WTC11 (cell line): ENCODE results near the gene EHBP1L1. TPM values are rescaled to one million over a fixed set of nuclear protein-coding genes. Genes with fewer than 3 reads are reported as not detected.

Experiments used
- ATAC-seq: fragments of 200-7000 bp; cut with Tn5 transposase; 2 replicates; pipeline ENCODE4 v1.10.0; 2021; ENCODE audit warnings: mild to moderate bottlenecking, moderate library complexity
- CTCF ChIA-PET: fragments of 300-600 bp; sonication (Branson Sonifier 250); formaldehyde crosslinking; loops from one replicate; lab custom pipeline; 2021; ENCODE audit warnings: antibody characterized with exemption; lab: Charles Lee
- POLR2A ChIA-PET: fragments of 350-600 bp; sonication (Branson Sonifier 250); formaldehyde crosslinking; loops from one replicate; lab custom pipeline; 2021; ENCODE audit warnings: antibody characterized with exemption; lab: Charles Lee
- DNase-seq: peaks from one replicate; pipeline ENCODE4 v3.0.0; 2021; ENCODE audit warnings: low spot score
- H3K27ac Mint-ChIP-seq: 2 replicates; pipeline ENCODE4 v1.8.0; 2021; ENCODE audit warnings: mixed read lengths
- H3K27me3 Mint-ChIP-seq: 2 replicates; pipeline ENCODE4 v1.8.0; 2021; ENCODE audit warnings: low read depth, mild to moderate bottlenecking, moderate library complexity, mixed read lengths
- H3K36me3 Mint-ChIP-seq: 2 replicates; pipeline ENCODE4 v1.8.0; 2021; ENCODE audit warnings: mixed read lengths
- H3K4me1 Mint-ChIP-seq: 2 replicates; pipeline ENCODE4 v1.8.0; 2022; ENCODE audit warnings: mixed read lengths
- H3K4me3 Mint-ChIP-seq: 2 replicates; pipeline ENCODE4 v1.8.0; 2021; ENCODE audit warnings: mild to moderate bottlenecking, moderate library complexity, mixed read lengths
- H3K9me3 Mint-ChIP-seq: 2 replicates; pipeline ENCODE4 v1.8.0; 2021; ENCODE audit warnings: mixed read lengths
- ATF1 ChIP-seq: sonication (generic); formaldehyde crosslinking; IDR thresholded peaks from 2 replicates; pipeline ENCODE4 v1.8.1; 2023; ENCODE audit warnings: mild to moderate bottlenecking, moderate library complexity, missing genetic modification reagents
- CREB1 ChIP-seq: sonication (generic); formaldehyde crosslinking; IDR thresholded peaks from 2 replicates; pipeline ENCODE4 v1.8.0; 2023; ENCODE audit warnings: mild to moderate bottlenecking, missing genetic modification reagents
- EMX1 ChIP-seq: fragments of 250-450 bp; sonication (Bioruptor Pico); IDR thresholded peaks from 2 replicates; pipeline ENCODE4 v1.8.0; 2021; ENCODE audit warnings: mild to moderate bottlenecking
- ESRRA ChIP-seq: sonication (generic); formaldehyde crosslinking; IDR thresholded peaks from 2 replicates; pipeline ENCODE4 v1.8.1; 2022; ENCODE audit warnings: mild to moderate bottlenecking, missing genetic modification reagents, borderline replicate concordance
- ETV6 ChIP-seq: sonication (generic); formaldehyde crosslinking; IDR thresholded peaks from 2 replicates; pipeline ENCODE4 v1.8.1; 2022; ENCODE audit warnings: mild to moderate bottlenecking, missing genetic modification reagents
- GABPB1 ChIP-seq: sonication (generic); formaldehyde crosslinking; IDR thresholded peaks from 2 replicates; pipeline ENCODE4 v1.8.1; 2023; ENCODE audit warnings: mild to moderate bottlenecking, missing genetic modification reagents
- HMGA2 ChIP-seq: fragments of 250-450 bp; sonication (Bioruptor Pico); IDR thresholded peaks from 2 replicates; pipeline ENCODE4 v1.4.0; 2021; ENCODE audit warnings: mild to moderate bottlenecking, moderate library complexity
- JAZF1 ChIP-seq: fragments of 250-450 bp; sonication (Bioruptor Pico); IDR thresholded peaks from 2 replicates; pipeline ENCODE4 v1.9.0; 2021; ENCODE audit warnings: moderate library complexity, mild to moderate bottlenecking, inconsistent platforms
- NFE2L1 ChIP-seq: sonication (generic); formaldehyde crosslinking; IDR thresholded peaks from 2 replicates; pipeline ENCODE4 v1.8.1; 2023; ENCODE audit warnings: missing genetic modification reagents
- TP53 ChIP-seq: sonication (generic); formaldehyde crosslinking; IDR thresholded peaks from 2 replicates; pipeline ENCODE4 v1.8.1; 2023; ENCODE audit warnings: mild to moderate bottlenecking, missing genetic modification reagents
- ZNF138 ChIP-seq: sonication (generic); formaldehyde crosslinking; conservative IDR thresholded peaks from 2 replicates; pipeline ENCODE4 v1.8.1; 2022; ENCODE audit warnings: mild to moderate bottlenecking, moderate library complexity, missing genetic modification reagents
- ZNF219 ChIP-seq: sonication (generic); formaldehyde crosslinking; IDR thresholded peaks from 2 replicates; pipeline ENCODE4 v1.8.0; 2023; ENCODE audit warnings: missing genetic modification reagents, mild to moderate bottlenecking, borderline replicate concordance
- ZNF263 ChIP-seq: sonication (generic); formaldehyde crosslinking; IDR thresholded peaks from 2 replicates; pipeline ENCODE4 v1.8.1; 2022; ENCODE audit warnings: low read depth, mild to moderate bottlenecking, moderate library complexity, missing genetic modification reagents
- total RNA-seq: library from RNA; stranded (reverse); gene quantifications from 3 replicates; pipeline ENCODE4 v1.2.3, GENCODE V29; 2021
- TF ChIP-seq, protein P1 (sequence below): sonication (generic); formaldehyde crosslinking; IDR thresholded peaks from 2 replicates; pipeline ENCODE4 v1.8.0; 2022; ENCODE audit warnings: mild to moderate bottlenecking, missing genetic modification reagents
- TF ChIP-seq, protein P2 (sequence below): sonication (generic); formaldehyde crosslinking; IDR thresholded peaks from 2 replicates; pipeline ENCODE4 v1.8.1; 2023; ENCODE audit warnings: mild to moderate bottlenecking, missing genetic modification reagents
- TF ChIP-seq, protein P3 (sequence below): fragments of 250-450 bp; sonication (Bioruptor Pico); IDR thresholded peaks from 2 replicates; pipeline ENCODE4 v1.9.0; 2021; ENCODE audit warnings: mild to moderate bottlenecking
- TF ChIP-seq, protein P4 (sequence below): fragments of 250-450 bp; sonication (Bioruptor Pico); IDR thresholded peaks from 2 replicates; pipeline ENCODE4 v1.9.0; 2021; ENCODE audit warnings: moderate library complexity, mild to moderate bottlenecking, inconsistent platforms, borderline replicate concordance
- TF ChIP-seq, protein P5 (sequence below): sonication (generic); formaldehyde crosslinking; IDR thresholded peaks from 2 replicates; pipeline ENCODE4 v1.8.0; 2022; ENCODE audit warnings: mild to moderate bottlenecking, missing genetic modification reagents
- TF ChIP-seq, protein P6 (sequence below): sonication (generic); formaldehyde crosslinking; IDR thresholded peaks from 2 replicates; pipeline ENCODE4 v1.8.1; 2023; ENCODE audit warnings: mild to moderate bottlenecking, missing genetic modification reagents, borderline replicate concordance
- TF ChIP-seq, protein P7 (sequence below): fragments of 250-450 bp; sonication (Bioruptor Pico); IDR thresholded peaks from 2 replicates; pipeline ENCODE4 v2.1.2; 2022; ENCODE audit warnings: mild to moderate bottlenecking, moderate library complexity
- TF ChIP-seq, protein P8 (sequence below): fragments of 250-450 bp; sonication (Bioruptor Pico); conservative IDR thresholded peaks from 2 replicates; pipeline ENCODE4 v1.9.0; 2021; ENCODE audit warnings: mild to moderate bottlenecking

The EHBP1L1 gene
- total RNA-seq, 1 experiment from 2014 or later: 11.8 TPM

DNA sequence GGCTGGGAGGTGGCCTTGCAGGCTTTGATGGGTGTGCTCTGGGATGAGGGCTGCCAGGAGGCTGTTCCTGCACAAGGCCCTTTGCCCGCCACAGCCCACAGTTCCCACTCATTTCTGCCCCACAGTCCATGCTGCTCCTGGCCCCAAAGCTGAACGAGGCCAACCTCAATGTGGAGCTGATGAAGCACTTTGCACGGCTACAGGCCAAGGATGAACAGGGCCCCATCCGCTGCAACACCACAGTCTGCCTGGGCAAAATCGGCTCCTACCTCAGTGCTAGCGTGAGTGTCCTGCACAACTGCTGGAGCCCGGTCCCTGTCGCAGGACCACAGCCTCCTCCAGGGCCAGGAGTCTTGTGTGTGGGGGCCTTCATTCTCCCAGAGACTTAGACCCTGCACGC lies 40.8 kb upstream of the EHBP1L1 start (continued):
- TF ChIP-seq, protein P1, sequence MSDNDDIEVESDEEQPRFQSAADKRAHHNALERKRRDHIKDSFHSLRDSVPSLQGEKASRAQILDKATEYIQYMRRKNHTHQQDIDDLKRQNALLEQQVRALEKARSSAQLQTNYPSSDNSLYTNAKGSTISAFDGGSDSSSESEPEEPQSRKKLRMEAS: no peak
- TF ChIP-seq, protein P2, sequence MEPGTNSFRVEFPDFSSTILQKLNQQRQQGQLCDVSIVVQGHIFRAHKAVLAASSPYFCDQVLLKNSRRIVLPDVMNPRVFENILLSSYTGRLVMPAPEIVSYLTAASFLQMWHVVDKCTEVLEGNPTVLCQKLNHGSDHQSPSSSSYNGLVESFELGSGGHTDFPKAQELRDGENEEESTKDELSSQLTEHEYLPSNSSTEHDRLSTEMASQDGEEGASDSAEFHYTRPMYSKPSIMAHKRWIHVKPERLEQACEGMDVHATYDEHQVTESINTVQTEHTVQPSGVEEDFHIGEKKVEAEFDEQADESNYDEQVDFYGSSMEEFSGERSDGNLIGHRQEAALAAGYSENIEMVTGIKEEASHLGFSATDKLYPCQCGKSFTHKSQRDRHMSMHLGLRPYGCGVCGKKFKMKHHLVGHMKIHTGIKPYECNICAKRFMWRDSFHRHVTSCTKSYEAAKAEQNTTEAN (CRISPR knock-in tag): no peak
- TF ChIP-seq, protein P3, sequence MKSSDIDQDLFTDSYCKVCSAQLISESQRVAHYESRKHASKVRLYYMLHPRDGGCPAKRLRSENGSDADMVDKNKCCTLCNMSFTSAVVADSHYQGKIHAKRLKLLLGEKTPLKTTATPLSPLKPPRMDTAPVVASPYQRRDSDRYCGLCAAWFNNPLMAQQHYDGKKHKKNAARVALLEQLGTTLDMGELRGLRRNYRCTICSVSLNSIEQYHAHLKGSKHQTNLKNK: no peak
- TF ChIP-seq TP53 (CRISPR knock-in tag) (no peak), ZNF138 (no peak), ETV6 (CRISPR knock-in tag) (no peak), CREB1 (CRISPR knock-in tag) (no peak)
- TF ChIP-seq, all 79 proteins: peak for 0

DNA sequence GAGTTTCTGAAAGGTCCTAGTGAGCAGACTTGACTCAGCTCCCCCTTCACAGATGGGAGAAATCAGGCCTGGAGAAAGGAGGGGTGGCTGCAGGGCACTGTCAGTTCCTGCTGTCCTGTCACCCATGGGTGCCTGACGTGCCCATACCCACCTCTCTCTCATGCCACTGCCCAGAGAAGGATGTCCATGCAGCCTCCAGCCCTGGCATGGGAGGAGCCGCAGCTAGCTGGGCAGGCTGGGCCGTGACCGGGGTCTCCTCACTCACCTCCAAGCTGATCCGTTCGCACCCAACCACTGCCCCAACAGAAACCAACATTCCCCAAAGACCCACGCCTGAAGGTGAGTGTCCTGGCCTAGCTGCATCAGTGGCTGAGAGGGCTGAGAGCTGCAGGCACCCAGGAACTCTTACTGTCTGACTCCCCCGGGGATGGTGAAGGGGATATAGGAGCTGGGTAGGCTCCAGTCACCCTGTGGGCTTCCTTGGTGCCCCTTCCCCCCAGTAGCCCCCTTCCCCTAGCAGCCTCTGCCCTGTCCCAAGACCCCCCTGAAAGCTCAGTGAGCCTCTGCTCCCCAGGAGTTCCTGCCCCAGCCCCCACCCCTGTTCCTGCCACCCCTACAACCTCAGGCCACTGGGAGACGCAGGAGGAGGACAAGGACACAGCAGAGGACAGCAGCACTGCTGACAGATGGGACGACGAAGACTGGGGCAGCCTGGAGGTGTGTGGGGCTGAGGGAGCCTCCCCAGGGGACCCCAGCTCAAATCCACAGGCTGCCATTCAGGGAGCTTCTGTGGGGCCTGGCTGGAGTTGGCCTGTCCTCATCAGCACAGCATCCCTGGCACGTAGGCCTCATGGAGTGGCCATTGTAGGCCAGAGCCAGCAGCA lies 39.2 kb upstream of the EHBP1L1 start:
- Mint-ChIP-seq H3K36me3 (peaks cover 8% of the 10 kb centered on the region), H3K9me3 (no peaks in the 10 kb centered on the region), H3K27ac (no peak overlapping the region), H3K4me3 (no peak overlapping the region), H3K27me3 (peaks cover 21% of the 10 kb centered on the region), H3K4me1 (peaks cover 2% of the 10 kb centered on the region)
- CTCF ChIA-PET: interaction anchor here (1.5 to 1.8 kb wide), 2 partner anchors 15 to 33 kb away, joined by 4 read pairs; partner anchors contain the start of gene ZNRD2
- ATAC-seq: no peak
- no peak for DNase-seq
- POLR2A ChIA-PET: no interaction called here
- TF ChIP-seq NFE2L1 (no peak), GABPB1 (CRISPR knock-in tag) (no peak), ZNF219 (CRISPR knock-in tag) (no peak), EMX1 (CRISPR knock-in tag) (no peak), ATF1 (CRISPR knock-in tag) (no peak), JAZF1 (CRISPR knock-in tag) (no peak), ZNF263 (CRISPR knock-in tag) (no peak), HMGA2 (CRISPR knock-in tag) (no peak), ESRRA (CRISPR knock-in tag) (no peak)
- TF ChIP-seq, protein P4, sequence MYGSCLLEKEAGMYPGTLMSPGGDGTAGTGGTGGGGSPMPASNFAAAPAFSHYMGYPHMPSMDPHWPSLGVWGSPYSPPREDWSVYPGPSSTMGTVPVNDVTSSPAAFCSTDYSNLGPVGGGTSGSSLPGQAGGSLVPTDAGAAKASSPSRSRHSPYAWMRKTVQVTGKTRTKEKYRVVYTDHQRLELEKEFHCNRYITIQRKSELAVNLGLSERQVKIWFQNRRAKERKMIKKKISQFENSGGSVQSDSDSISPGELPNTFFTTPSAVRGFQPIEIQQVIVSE (CRISPR knock-in tag): no peak
- TF ChIP-seq, protein P5, sequence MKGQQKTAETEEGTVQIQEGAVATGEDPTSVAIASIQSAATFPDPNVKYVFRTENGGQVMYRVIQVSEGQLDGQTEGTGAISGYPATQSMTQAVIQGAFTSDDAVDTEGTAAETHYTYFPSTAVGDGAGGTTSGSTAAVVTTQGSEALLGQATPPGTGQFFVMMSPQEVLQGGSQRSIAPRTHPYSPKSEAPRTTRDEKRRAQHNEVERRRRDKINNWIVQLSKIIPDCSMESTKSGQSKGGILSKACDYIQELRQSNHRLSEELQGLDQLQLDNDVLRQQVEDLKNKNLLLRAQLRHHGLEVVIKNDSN: no peak
- TF ChIP-seq, protein P1: no peak
- TF ChIP-seq, protein P6, sequence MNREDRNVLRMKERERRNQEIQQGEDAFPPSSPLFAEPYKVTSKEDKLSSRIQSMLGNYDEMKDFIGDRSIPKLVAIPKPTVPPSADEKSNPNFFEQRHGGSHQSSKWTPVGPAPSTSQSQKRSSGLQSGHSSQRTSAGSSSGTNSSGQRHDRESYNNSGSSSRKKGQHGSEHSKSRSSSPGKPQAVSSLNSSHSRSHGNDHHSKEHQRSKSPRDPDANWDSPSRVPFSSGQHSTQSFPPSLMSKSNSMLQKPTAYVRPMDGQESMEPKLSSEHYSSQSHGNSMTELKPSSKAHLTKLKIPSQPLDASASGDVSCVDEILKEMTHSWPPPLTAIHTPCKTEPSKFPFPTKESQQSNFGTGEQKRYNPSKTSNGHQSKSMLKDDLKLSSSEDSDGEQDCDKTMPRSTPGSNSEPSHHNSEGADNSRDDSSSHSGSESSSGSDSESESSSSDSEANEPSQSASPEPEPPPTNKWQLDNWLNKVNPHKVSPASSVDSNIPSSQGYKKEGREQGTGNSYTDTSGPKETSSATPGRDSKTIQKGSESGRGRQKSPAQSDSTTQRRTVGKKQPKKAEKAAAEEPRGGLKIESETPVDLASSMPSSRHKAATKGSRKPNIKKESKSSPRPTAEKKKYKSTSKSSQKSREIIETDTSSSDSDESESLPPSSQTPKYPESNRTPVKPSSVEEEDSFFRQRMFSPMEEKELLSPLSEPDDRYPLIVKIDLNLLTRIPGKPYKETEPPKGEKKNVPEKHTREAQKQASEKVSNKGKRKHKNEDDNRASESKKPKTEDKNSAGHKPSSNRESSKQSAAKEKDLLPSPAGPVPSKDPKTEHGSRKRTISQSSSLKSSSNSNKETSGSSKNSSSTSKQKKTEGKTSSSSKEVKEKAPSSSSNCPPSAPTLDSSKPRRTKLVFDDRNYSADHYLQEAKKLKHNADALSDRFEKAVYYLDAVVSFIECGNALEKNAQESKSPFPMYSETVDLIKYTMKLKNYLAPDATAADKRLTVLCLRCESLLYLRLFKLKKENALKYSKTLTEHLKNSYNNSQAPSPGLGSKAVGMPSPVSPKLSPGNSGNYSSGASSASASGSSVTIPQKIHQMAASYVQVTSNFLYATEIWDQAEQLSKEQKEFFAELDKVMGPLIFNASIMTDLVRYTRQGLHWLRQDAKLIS: no peak
- TF ChIP-seq, protein P7, sequence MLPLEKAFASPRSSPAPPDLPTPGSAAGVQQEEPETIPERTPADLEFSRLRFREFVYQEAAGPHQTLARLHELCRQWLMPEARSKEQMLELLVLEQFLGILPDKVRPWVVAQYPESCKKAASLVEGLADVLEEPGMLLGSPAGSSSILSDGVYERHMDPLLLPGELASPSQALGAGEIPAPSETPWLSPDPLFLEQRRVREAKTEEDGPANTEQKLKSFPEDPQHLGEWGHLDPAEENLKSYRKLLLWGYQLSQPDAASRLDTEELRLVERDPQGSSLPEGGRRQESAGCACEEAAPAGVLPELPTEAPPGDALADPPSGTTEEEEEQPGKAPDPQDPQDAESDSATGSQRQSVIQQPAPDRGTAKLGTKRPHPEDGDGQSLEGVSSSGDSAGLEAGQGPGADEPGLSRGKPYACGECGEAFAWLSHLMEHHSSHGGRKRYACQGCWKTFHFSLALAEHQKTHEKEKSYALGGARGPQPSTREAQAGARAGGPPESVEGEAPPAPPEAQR (CRISPR knock-in tag): no peak
- TF ChIP-seq, protein P8, sequence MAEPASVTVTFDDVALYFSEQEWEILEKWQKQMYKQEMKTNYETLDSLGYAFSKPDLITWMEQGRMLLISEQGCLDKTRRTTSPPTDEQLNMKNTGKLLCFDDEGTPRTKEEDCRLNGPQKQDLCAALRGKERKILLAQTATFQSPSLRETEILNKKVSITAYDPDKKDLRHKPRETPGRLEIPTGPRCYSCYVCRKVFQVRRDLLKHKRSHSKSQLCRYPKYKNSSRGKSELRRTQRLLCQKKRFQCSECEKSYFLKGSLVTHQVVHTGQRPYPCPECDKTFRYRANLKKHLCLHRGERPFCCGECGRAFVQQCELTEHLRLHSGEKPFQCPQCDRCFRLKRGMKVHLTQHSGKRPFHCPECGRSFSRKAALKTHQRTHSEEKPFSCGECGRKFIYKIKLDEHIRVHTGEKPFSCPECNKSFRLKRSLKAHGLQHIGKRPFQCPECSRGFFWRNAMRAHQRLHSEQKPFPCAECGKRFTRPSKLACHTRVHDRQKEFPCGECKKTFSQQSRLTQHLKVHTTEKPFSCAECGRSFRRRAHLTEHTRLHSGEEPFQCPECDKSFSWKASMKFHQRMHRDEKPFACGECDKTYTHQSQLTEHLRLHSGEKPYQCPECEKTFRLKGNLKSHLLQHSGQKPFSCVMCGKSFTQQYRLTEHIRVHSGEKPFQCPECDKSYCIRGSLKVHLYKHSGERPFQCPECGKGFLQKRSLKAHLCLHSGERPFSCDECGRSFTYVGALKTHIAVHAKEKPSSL (CRISPR knock-in tag): no peak
